Measurements from ENCODE around the gene SNTA1. TPM values are rescaled to one million over a fixed set of nuclear protein-coding genes. Genes with fewer than 3 reads are reported as not detected.
"Not testable (repeated sequence)": the region's sequence is repeated elsewhere in the genome, so short reads cannot be mapped to it uniquely, and the experiment has no call there.

The SNTA1 gene
- total RNA-seq, 6 experiments from 2014 or later: 13.9 to 22.2 (median 20.9) TPM

DNA sequence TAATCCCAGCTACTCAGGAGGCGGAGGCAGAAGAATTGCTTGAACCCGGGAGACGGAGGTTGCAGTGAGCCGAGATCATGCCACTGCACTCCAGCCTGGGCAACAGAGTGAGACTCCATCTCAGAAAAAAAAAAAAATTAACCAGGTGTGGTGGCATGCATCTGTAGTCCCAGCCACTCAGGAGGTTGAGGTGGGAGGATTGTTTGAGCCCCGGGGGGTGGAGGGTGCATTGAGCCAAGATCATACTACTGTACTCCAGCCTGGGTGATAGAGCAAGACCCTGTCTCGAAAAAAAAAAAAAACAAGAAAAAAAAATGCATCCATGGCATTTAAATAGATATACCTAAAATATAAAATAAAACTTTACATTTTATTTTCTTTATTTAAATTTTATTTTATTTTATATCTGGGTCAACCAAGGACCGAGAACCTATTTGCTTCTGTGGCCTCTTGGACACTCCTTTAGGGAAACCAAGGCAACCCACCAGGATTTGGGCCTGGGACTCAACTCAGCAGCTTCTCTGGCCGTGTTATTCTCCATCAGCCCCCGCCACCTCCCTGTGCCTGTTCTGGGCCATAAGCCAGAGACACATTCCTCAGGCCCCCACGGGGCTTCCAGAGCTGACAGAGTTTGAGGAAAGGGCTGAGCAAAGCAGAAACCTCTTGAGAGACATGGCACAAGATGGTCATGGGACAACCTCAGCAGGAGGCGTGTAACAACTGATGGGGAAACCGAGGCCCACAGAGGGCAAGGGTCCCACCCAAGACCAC is 6.2 kb downstream of the SNTA1 start:
- Mint-ChIP-seq H3K9me3 (no peaks in the 10 kb centered on the region), H3K4me3 (no peak overlapping the region), H3K27ac (no peak overlapping the region), H3K36me3 (ENCODE audit: low read depth) (no peaks in the 10 kb centered on the region), H3K27me3 (ENCODE audit: insufficient read depth) (no peaks in the 10 kb centered on the region; the same call in 1 of the 2 replicates), H3K4me1 (ENCODE audit: low read depth) (peaks cover 3% of the 10 kb centered on the region)
- TF ChIP-seq, protein P1, sequence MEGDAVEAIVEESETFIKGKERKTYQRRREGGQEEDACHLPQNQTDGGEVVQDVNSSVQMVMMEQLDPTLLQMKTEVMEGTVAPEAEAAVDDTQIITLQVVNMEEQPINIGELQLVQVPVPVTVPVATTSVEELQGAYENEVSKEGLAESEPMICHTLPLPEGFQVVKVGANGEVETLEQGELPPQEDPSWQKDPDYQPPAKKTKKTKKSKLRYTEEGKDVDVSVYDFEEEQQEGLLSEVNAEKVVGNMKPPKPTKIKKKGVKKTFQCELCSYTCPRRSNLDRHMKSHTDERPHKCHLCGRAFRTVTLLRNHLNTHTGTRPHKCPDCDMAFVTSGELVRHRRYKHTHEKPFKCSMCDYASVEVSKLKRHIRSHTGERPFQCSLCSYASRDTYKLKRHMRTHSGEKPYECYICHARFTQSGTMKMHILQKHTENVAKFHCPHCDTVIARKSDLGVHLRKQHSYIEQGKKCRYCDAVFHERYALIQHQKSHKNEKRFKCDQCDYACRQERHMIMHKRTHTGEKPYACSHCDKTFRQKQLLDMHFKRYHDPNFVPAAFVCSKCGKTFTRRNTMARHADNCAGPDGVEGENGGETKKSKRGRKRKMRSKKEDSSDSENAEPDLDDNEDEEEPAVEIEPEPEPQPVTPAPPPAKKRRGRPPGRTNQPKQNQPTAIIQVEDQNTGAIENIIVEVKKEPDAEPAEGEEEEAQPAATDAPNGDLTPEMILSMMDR (IDR thresholded peaks at IDR 0.05): no peak
- DNase-seq: no peak

DNA sequence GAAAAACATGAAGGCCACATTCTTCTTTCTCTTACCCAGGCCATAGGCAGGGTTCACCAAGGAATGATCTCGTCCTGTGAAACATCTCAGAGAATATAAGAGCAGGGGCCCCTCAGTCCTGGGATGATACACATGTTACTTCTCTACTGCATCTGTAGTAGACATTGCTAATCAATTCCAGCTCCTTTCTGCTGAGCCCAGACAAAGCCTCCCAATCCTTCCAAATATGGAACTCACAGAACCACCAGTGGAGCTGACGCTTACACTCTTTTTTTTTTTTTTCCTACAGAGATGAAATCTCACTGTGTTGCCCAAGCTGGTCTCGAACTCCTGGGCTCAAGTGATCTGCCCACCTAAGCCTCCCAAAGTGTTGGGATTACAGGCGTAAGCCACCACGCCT is 9.1 kb downstream of the SNTA1 start:
- Mint-ChIP-seq H3K27ac (no peak overlapping the region; the same call in 1 of the 2 replicates), H3K27me3 (ENCODE audit: insufficient read depth) (no peaks in the 10 kb centered on the region), H3K36me3 (ENCODE audit: low read depth) (no peaks in the 10 kb centered on the region), H3K4me3 (no peak overlapping the region), H3K9me3 (no peaks in the 10 kb centered on the region), H3K4me1 (ENCODE audit: low read depth) (no peaks in the 10 kb centered on the region)
- TF ChIP-seq, protein P1 (IDR thresholded peaks at IDR 0.05): no peak
- no peak for DNase-seq

DNA sequence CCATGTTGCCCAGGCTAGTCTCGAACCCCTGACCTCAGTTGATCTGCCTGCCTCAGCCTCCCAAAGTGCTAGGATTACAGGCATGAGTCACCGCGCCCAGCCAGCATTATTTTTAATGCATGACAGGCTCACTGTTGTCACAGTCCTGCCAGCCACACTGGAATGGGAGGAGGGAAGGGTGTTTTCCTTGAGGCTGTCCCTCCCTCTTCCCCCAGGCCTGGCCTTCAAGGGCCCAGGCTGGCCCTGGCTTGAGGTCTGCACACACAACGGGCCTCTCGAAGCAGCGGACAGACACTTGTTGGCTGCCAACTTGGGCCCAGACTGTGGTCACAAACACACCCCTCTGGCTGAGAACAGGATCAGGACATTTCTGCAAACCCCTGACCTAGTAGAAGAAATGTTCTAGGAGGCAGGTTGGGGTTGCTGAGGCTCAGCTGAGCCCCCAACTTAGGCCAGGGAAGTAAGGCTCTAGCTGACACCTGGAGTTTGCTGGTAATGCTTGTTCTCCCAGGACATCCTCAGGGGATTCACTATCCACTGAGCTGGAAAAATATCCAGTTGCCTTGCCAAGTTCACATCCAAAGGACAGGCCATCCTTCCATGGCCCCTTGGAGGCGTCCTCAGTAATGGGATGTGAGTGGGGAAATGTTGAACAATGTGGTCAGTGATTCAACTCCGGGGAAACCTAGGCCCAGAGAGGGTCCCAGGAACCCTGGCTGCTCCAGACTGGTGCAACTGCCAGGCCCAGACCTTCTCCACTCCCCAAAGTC is 9.9 kb downstream of the SNTA1 start:
- Mint-ChIP-seq H3K9me3 (no peaks in the 10 kb centered on the region), H3K4me1 (ENCODE audit: low read depth) (no peaks in the 10 kb centered on the region), H3K36me3 (ENCODE audit: low read depth) (no peaks in the 10 kb centered on the region), H3K27ac (no peak overlapping the region), H3K27me3 (ENCODE audit: insufficient read depth) (no peaks in the 10 kb centered on the region), H3K4me3 (no peak overlapping the region)
- TF ChIP-seq, protein P1 (IDR thresholded peaks at IDR 0.05): no peak
- no peak for DNase-seq

DNA sequence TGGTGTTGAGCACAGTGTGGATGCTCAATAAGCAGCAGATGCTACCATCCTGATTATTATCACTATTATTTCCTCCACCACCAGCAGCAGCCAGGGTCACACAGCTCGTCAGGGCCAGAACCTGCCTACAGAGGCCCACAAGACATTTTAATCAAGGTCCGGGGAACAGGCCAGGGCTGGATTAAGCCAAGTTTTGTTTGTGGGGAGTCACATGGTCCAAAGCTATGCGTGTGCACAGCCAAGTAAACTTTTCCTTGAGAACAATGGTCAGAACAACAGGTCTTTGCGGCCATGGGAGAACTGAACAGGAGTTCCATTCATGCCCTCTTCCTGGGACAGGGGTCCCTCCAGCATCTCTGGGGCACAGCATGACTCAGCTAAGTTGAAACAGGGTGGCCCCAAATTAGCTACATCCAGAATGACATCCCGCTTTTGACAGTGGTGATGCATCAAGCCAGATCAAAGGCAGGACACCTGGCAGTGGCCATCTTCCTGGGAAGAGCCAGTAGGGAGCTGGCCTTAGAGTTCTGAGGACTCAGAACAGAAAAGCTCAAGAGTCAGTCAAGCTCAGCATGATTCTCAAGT is 11.7 kb downstream of the SNTA1 start:
- no peak for DNase-seq
- Mint-ChIP-seq H3K36me3 (ENCODE audit: low read depth) (no peaks in the 10 kb centered on the region), H3K4me3 (no peak overlapping the region), H3K27ac (no peak overlapping the region), H3K27me3 (ENCODE audit: insufficient read depth) (no peaks in the 10 kb centered on the region), H3K9me3 (no peaks in the 10 kb centered on the region), H3K4me1 (ENCODE audit: low read depth) (no peaks in the 10 kb centered on the region)
- TF ChIP-seq, protein P1 (IDR thresholded peaks at IDR 0.05): no peak

GRCh38 chr20:33423875-33424274 is 19.7 kb downstream of the SNTA1 start:
- H3K27ac Mint-ChIP-seq: peak overlapping the region; percentile 96
- H3K36me3 Mint-ChIP-seq (ENCODE audit: low read depth); H3K9me3 Mint-ChIP-seq; DNase-seq; H3K4me3 Mint-ChIP-seq; H3K27me3 Mint-ChIP-seq (ENCODE audit: insufficient read depth): not testable (repeated sequence)
- H3K4me1 Mint-ChIP-seq (ENCODE audit: low read depth): peaks cover 17% of the 10 kb centered on the region
